T-cell (primary cell): Measurements from ENCODE around the gene VASH1. TPM values are rescaled to one million over a fixed set of nuclear protein-coding genes. Genes with fewer than 3 reads are reported as not detected.

Experiments
- total RNA-seq, 35 experiments: library from RNA in 6 of 35; stranded (reverse) in 6 of 35; fragments of 120-200 nt in 1 of 35; gene quantifications; one replicate each; pipeline versions ENCODE4 v1.2.1 to v1.2.4 and lab custom pipeline; 2013 to 2026

VASH1 gene
- total RNA-seq, 5 donors from 2014 or later (not counting 1 experiment from before 2014, with no cell fraction given): 3.8 to 14.9 (median 10.3) TPM

Other genes with a start within 250 kb of the VASH1 start
- gene ANGEL1, start 51.4 kb downstream of the VASH1 start, total RNA-seq: 10 to 100 TPM; 15.4 to 33.7 (median 28.3) TPM
- not detected for gene LRRC74A, start 64.9 kb downstream of the VASH1 start, total RNA-seq